HG02678 (cell line): ENCODE data around the gene RCAN1.
A peak's percentile ranks its signal among the peaks of the same experiment; 100 is the strongest.
"Not testable (repeated sequence)": the region's sequence is repeated elsewhere in the genome, so short reads cannot be mapped to it uniquely, and the experiment has no call there.

Experiments used
- ATAC-seq: cut with Tn5 transposase; IDR thresholded peaks from one replicate; pipeline ENCODE4 v1.9.1; 2021; ENCODE audit warnings: mild to moderate bottlenecking, moderate library complexity; ENCODE audit not compliant: unreplicated experiment

The RCAN1 gene

GRCh38 chr21:34623516-34623915, 8.6 kb upstream of the RCAN1 start:
- no peak for ATAC-seq

GRCh38 chr21:34621434-34622350, 6.8 kb upstream of the RCAN1 start:
- no peak for ATAC-seq

DNA sequence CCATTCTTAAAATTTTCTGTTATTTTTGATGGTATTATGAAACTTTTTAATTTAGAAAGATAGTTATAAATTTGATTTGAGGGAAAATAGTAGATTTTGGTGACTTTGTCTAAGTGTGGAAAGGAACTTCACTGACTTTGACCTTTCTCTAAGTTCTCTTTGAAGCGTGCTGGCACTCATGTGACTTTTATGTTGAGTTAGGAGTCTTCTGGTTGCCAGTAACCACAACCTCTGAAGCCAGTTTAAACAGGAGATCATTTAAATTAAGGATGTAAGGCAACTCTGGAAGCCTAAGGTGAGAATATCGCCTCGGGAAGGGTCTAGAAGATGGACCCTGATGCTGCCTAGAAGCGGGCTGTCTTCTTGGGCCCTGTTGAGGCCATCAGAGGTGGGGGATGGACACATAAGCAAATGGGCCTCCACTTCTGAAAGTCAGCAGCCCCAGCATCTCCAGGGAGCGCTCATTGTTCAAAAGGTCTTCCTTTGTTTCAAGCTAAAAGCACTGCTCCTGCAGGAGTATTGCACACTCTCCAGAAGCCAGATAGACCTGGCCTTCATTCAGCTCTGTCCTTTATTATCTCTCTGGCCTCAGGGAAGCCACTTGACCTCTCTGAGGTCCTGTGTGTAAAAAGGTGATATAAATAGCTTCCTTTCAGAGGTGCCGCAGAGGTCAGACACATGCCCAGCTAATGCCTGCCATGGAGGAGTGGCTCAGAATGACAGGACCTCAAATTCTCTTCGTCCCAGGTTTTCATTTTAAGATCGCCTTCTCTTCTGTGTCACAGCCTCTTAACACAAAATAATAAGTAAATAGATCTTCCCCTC, 5.1 kb upstream of the RCAN1 start:
- ATAC-seq: no peak

GRCh38 chr21:34618941-34619340, 4.0 kb upstream of the RCAN1 start:
- no peak for ATAC-seq

DNA sequence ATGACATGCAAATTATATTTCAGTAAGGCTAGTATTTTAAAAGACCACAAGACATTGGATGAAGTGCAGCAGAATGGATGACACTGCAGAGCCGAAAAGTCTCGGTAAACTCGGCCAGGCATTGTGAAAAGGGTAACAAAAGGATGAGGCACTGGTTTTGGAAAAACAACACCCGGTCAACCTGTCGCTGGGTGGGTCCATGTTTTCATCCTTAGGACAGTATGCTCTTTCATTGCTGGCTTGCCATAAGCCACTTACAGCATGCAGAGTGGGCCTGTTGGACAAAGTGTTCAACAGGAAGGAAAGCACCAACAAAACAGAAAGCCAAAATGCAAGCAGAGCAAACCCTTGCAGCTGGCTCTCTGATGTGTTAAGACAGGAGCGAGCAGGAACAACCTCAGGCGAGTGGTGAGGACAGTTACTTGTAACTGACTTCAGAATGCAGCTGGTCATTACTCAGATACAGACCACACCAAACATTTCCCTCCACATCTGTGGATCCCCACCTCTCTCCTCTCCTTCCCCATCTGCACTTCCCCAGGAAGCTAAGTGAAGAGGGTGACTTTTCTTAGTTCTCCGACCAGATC, 2.9 kb upstream of the RCAN1 start:
- no peak for ATAC-seq

DNA sequence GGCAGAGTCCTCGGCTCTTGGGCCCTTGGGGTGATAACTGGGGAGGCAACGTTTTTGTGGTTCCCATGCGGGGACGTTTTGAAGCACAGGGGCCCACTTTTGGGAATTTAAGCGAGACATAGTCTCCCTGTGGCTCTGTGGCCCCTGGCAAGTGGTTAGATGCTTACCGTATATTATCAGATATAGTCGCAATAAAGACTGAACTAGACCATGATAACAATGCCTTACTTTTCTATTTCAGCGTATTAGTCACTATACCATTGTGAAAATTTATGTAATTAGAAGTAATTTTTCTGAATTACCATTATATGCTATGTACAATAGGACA, 538 bp upstream of the RCAN1 start:
- no peak for ATAC-seq

DNA sequence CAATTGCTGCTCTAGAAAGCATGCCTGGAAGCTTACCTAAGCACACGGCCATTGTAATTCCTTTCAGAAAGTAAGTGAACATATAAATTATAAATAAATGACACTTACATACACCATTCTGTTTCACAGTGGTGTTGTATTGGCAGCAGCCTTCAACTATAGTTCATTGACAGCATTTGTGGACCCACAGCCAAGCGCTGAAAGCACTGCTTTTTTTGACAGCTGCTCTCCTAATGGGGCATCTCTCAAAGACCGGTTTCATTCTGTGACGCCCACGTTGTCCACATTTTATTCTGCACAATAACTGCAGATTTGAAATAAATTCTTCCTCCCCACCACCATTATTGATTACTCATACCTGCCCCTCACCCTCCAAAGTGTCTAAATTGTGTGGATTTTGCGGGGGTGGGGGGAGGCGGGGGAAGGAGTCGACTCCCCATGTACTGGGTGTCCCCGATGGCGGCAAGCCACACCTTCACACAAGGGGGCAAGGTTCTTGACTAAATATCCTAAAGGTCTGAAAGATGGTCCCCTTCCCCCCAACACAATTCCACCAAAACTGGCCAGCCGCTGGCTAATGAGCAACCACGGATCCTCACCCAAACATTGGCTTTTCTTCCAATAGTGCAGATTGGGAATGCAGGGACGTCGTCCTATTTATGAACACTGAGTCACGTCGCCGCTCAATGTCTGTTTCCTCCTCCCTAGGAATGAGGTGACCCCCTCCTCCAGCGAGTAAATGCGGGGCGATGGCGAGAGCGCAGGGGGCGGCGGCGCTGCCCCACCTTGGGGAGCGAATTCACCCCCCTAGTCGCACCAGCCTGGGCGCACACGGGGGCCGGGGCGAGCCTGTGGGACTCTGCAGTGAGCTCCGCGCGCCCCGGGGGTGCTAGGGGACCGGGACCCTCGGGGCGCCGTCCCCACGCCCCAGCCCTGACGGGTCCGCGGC, 960 bp downstream of the RCAN1 start:
- ATAC-seq: no peak

GRCh38 chr21:34612557-34612956, 2.4 kb downstream of the RCAN1 start:
- ATAC-seq: no peak

- no peak for ATAC-seq
Measured at GRCh38 chr21:34612056-34612455, 2.9 kb downstream of the RCAN1 start.

GRCh38 chr21:34611528-34611927, 3.4 kb downstream of the RCAN1 start:
- ATAC-seq: no peak

- ATAC-seq: no peak
Measured at GRCh38 chr21:34609933-34610549, 4.9 kb downstream of the RCAN1 start.

DNA sequence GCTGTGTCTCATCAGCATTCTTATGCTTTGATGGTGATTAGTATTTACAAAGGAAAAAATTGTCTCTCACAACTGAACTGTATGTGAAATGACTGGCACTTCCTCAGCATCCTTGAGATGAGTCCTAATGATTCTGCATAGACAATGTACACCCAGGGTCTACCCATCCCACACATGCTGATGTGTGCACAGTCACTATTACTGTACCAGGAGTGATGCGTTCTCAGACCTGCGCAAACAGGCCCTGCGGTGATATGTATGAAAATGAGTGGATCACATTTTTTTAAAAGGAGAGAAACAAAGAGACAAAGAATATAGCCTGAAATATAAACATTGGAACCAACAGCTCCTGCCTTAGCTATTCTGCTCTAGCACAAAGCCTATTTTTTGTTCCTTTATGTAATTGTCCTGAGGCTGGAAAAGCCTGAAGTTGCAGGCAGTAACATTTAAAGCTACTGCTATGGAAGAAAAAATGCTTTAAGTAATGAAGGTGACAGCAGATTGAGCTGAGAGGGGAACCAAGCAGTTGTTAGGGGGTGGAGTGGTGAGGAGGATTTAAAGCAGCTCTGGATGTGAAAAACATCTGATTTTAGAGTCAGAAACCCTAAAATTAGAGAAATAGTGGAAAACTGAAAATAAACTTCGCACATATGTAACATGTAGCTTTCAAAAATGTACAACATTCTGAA, 5.5 kb downstream of the RCAN1 start:
- no peak for ATAC-seq

- not testable (repeated sequence) for ATAC-seq
Measured at GRCh38 chr21:34607376-34607775, 7.5 kb downstream of the RCAN1 start.

DNA sequence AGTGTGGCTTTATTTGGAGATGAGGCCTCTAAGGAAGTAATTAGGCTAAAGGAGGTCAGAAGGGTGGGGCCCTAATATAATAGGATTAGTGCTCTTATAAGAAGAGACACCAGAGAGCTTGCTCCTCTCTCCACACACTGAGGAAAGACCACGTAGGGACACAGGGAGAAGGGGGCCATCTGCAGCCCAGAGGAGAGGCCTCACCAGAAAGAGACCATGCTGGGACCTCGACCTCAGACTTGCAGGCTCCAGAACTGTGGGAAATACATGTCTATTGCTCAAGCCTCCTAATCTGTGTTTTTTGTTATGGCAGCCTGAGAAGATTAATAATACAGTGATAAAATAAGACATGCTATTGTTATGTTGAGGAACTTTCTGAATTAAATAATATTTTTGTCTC, 8.3 kb downstream of the RCAN1 start:
- no peak for ATAC-seq

- ATAC-seq: no peak
Measured at GRCh38 chr21:34606051-34606450, 8.9 kb downstream of the RCAN1 start.

GRCh38 chr21:34604956-34605355, 10.0 kb downstream of the RCAN1 start:
- ATAC-seq: not testable (repeated sequence)

GRCh38 chr21:34604556-34604955, 10.4 kb downstream of the RCAN1 start:
- ATAC-seq: no peak

- ATAC-seq: no peak
Measured at GRCh38 chr21:34603710-34604057, 11.2 kb downstream of the RCAN1 start.

- peak; percentile 62 for ATAC-seq
Measured at GRCh38 chr21:34603002-34603709, 11.8 kb downstream of the RCAN1 start.
